ENCODE results near the gene PELI1.

PELI1 gene

GRCh38 chr2:64054161-64054915 is 89.9 kb downstream of the PELI1 start:
- peak; percentile 61 for DNase-seq (ENCODE audit: low read depth)
- no peak for TF ChIP-seq CTCF (IDR thresholded peaks at IDR 0.05; ENCODE audit: insufficient read depth, low read depth, low read length, missing control alignments)
- no peak overlapping the region for H3K4me3 ChIP-seq (ENCODE audit: low read depth, low read length)

GRCh38 chr2:64052463-64053241 is 91.6 kb downstream of the PELI1 start:
- no peak for TF ChIP-seq CTCF (IDR thresholded peaks at IDR 0.05; ENCODE audit: insufficient read depth, low read depth, low read length, missing control alignments)
- H3K4me3 ChIP-seq (ENCODE audit: low read depth, low read length) = no peak overlapping the region
- DNase-seq (ENCODE audit: low read depth) = peak; percentile 24

DNA sequence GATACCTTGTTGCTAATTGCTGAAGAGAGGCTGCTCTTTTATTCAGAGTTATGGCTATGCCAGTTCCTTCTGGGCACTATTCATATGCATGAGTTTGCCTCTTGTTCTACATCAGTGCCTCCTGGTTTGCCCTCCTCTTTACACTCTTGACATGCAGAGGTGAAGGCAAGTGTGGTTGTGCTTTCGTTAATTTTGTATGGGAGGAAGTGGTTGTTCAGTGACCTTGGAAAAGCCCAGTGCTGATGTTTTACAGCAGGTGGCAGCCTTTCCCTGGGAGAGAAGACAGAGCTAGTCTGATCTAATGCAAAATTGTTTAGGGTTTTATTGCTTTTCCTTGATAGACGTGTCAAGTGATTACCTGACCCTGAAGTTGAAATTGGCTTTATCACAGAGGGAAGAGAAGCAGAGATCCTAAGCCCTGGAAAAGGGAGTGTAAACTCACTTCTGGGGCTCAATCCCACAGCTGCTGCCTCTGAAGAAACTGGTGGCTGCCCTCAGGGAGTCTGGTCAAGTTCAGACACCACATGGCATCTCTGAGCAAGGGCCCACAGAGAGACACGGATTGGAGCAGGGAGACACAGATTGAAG is 94.5 kb downstream of the PELI1 start:
- no peak overlapping the region for H3K4me3 ChIP-seq (ENCODE audit: low read depth, low read length)
- TF ChIP-seq CTCF (IDR thresholded peaks at IDR 0.05; ENCODE audit: insufficient read depth, low read depth, low read length, missing control alignments) = peak; percentile 84
- peak; percentile 88 for DNase-seq (ENCODE audit: low read depth)

DNA sequence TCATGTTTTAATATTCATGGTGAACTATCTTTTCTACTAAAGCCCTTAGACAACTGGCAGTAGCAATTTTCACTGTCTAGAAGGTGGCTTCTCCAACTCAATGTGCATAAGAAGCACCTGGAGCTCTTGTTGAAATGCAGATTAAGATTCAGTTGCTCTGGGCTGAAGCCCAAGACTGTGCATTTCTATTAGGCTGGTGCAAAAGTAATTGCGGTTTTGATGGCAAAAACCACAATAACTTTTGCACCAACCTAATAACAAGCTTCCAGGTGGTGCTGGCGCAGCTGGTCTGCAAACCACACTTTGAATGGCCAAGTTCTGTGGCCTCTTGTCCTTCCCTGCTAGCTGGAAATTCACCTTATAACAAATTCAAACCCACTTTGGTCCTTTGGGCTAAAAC is 98.3 kb downstream of the PELI1 start:
- DNase-seq (ENCODE audit: low read depth) = no peak
- TF ChIP-seq CTCF (IDR thresholded peaks at IDR 0.05; ENCODE audit: insufficient read depth, low read depth, low read length, missing control alignments) = no peak
- H3K4me3 ChIP-seq (ENCODE audit: low read depth, low read length) = no peak overlapping the region

Data from GM12865 (cell line).